Measurements from ENCODE around the gene HOOK2. TPM values are rescaled to one million over a fixed set of nuclear protein-coding genes. Genes with fewer than 3 reads are reported as not detected.

HOOK2 gene
- total and polyA plus RNA-seq, 9 of the 15 experiments (the other 6 are each of a cell fraction or from before 2014, with no cell fraction given), result 1.3 to 17.2 (median 9.9) TPM

- Histone ChIP-seq H3K36me3 (ENCODE audit: control insufficient read depth, insufficient read depth, low read length) (peaks cover 7% of the 10 kb centered on the region; the same call in 2 of the 3 replicates), H3K27ac (ENCODE audit: extremely low read depth, low read depth, low read length) (peak overlapping the region; percentile 89), H3K27me3 (ENCODE audit: control insufficient read depth in 2 of 2, insufficient read depth in 2 of 2, low read length in 2 of 2) (no peaks in the 10 kb centered on the region), H3K9me1 (ENCODE audit: control insufficient read depth, insufficient read depth, low read length) (no peaks in the 10 kb centered on the region), H3K9ac (ENCODE audit: insufficient read depth in 1 of 2, low read depth in 2 of 2, low read length in 2 of 2) (peak overlapping the region; percentile 89 to 97), H3K4me1 (replicated peaks in 1 of 2; ENCODE audit: control insufficient read depth in 2 of 2, insufficient read depth in 2 of 2, low read length in 2 of 2) (peaks cover 40 to 76% of the 10 kb centered on the region in 2 experiments), H3K4me2 (ENCODE audit: insufficient read depth, low read length) (peak overlapping the region; percentile 96), H3K9me3 (replicated peaks; ENCODE audit: control insufficient read depth, insufficient read depth, low read depth, low read length) (no peaks in the 10 kb centered on the region), H3K79me2 (ENCODE audit: control insufficient read depth, insufficient read depth, low read length) (peaks cover 36% of the 10 kb centered on the region), H3K4me3 (peak overlapping the region; percentile 83), H4K20me1 (replicated peaks; ENCODE audit: control insufficient read depth, insufficient read depth, low read length) (peaks cover 13% of the 10 kb centered on the region; the same call in 1 of the 2 replicates), H2AFZ (ENCODE audit: low read depth, low read length) (0 out of 2 replicates have a peak overlapping the region, but pooled peaks have one; percentile 14)
- BruUV-seq (replicated peaks), result TSS peak; percentile 81
- intact Hi-C loops (cut with micrococcal nuclease) (loop anchor here (10.0 kb wide), 1 partner anchor 227 kb away; no protein-coding TSS in a partner anchor), in situ Hi-C loops (cut with MboI) (no loop called here)
- peak; percentile 5 for ATAC-seq
- ChIA-PET POLR2A (interaction anchor here (0.6 to 3.6 kb wide), 35 partner anchors 8 to 1426 kb away, joined by 3 to 44 read pairs (median 4); partner anchors contain the start of genes BEST2, DHPS, DNASE2 and GET3), CTCF (ENCODE audit: low intra/inter-chr PET ratio) (interaction anchor here (0.7 kb wide), 1 partner anchor 103 kb away, joined by 3 read pairs; no protein-coding TSS in a partner anchor)
- peak; percentile 45 to 87 (median 62) for DNase-seq (ENCODE audit: extremely low read depth in 1 of 4, low spot score in 3 of 4)
- FAIRE-seq, result peak; percentile 52
- under 1% methylated on average over 49 of the region's 84 CpGs for WGBS (ENCODE audit: insufficient coverage, low coverage, missing lambda C conversion rate)
- TF ChIP-seq MYNN (IDR thresholded peaks at IDR 0.05) (peak; percentile 30; the same call in 1 of the 2 replicates), MYNN (CRISPR knock-in tag; IDR thresholded peaks at IDR 0.05) (no peak), MYC (IDR thresholded peaks at IDR 0.05; ENCODE audit: low read depth, low read length) (peak; percentile 60; the same call in 1 of the 2 replicates), MYC (CRISPR knock-in tag; IDR thresholded peaks at IDR 0.05; ENCODE audit: borderline replicate concordance, low read depth) (0 out of 2 replicates have a peak, but pooled peaks have one; percentile 25), MYBL2 (IDR thresholded peaks at IDR 0.05; ENCODE audit: low read depth) (no peak; the same call in 1 of the 2 replicates), MYBL2 (CRISPR knock-in tag; IDR thresholded peaks at IDR 0.05; ENCODE audit: borderline replicate concordance) (no peak), ELF1 (tag; IDR thresholded peaks at IDR 0.05) (peak; percentile 79), ZNF274 (IDR thresholded peaks at IDR 0.05; ENCODE audit: borderline replicate concordance, low read depth, low read length) (no peak), RB1 (IDR thresholded peaks at IDR 0.05; ENCODE audit: low read depth) (peak; percentile 13; the same call in 1 of the 2 replicates), CBFA2T3 (IDR thresholded peaks at IDR 0.05) (peak; percentile 42), NKRF (IDR thresholded peaks at IDR 0.05; ENCODE audit: borderline replicate concordance) (peak; percentile 68), ZNF583 (CRISPR knock-in tag; IDR thresholded peaks at IDR 0.05) (no peak), ERF (CRISPR knock-in tag; IDR thresholded peaks at IDR 0.05) (no peak), ARID1B (IDR thresholded peaks at IDR 0.05) (no peak), CBFB (CRISPR knock-in tag; IDR thresholded peaks at IDR 0.05) (no peak), NR3C1 (CRISPR knock-in tag; IDR thresholded peaks at IDR 0.05) (no peak), ZNF174 (CRISPR knock-in tag; IDR thresholded peaks at IDR 0.05) (no peak)
- TF ChIP-seq, protein P1, sequence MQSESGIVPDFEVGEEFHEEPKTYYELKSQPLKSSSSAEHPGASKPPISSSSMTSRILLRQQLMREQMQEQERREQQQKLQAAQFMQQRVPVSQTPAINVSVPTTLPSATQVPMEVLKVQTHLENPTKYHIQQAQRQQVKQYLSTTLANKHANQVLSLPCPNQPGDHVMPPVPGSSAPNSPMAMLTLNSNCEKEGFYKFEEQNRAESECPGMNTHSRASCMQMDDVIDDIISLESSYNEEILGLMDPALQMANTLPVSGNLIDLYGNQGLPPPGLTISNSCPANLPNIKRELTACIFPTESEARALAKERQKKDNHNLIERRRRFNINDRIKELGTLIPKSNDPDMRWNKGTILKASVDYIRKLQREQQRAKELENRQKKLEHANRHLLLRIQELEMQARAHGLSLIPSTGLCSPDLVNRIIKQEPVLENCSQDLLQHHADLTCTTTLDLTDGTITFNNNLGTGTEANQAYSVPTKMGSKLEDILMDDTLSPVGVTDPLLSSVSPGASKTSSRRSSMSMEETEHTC (IDR thresholded peaks at IDR 0.05), result no peak
Measured at GRCh38 chr19:12792051-12792852, 16.9 kb upstream of the HOOK2 start.
